GM12865 (cell line): ENCODE measurements around the gene HOXD3.

Experiments used
- DNase-seq: peaks from one replicate; pipeline ENCODE4 v3.0.0; 2010; ENCODE audit warnings: low read depth
- H3K4me3 ChIP-seq: 2 replicates; pipeline ENCODE4 v1.5.1; 2011; ENCODE audit warnings: mild to moderate bottlenecking, low read depth, low read length, control low read depth
- TF ChIP-seq, protein P1 (sequence below): IDR thresholded peaks from 2 replicates; pipeline ENCODE4 v1.5.1; 2011; ENCODE audit warnings: low read length, control low read depth, low read depth, inconsistent platforms; ENCODE audit not compliant: insufficient read depth; ENCODE audit errors: missing control alignments

HOXD3 gene

DNA sequence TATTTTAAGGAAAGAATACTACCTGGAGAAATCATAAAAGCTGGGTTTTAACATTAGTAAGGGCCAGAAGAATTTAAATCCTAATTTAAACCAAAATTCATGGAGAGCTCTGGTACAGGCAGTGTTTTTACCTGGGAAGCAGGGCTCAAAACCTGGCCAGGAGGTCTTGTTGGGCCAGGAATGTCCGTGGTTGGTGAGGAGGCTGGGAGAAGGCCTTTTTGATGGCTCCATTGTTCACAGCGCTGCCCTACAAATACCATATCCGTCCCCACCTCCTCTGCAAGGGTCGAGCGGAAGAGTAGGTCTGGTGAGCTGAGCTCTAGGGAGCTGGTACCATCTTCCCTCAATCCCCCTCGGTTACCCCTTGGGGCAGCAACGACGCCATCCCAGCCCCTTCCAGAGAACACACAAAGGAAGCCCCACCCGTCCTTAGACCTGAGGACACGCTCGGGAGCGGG is 20.5 kb downstream of the HOXD3 start:
- TF ChIP-seq, protein P1, sequence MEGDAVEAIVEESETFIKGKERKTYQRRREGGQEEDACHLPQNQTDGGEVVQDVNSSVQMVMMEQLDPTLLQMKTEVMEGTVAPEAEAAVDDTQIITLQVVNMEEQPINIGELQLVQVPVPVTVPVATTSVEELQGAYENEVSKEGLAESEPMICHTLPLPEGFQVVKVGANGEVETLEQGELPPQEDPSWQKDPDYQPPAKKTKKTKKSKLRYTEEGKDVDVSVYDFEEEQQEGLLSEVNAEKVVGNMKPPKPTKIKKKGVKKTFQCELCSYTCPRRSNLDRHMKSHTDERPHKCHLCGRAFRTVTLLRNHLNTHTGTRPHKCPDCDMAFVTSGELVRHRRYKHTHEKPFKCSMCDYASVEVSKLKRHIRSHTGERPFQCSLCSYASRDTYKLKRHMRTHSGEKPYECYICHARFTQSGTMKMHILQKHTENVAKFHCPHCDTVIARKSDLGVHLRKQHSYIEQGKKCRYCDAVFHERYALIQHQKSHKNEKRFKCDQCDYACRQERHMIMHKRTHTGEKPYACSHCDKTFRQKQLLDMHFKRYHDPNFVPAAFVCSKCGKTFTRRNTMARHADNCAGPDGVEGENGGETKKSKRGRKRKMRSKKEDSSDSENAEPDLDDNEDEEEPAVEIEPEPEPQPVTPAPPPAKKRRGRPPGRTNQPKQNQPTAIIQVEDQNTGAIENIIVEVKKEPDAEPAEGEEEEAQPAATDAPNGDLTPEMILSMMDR, result no peak
- DNase-seq, result no peak
- peak overlapping the region; percentile 52 for H3K4me3 ChIP-seq

DNA sequence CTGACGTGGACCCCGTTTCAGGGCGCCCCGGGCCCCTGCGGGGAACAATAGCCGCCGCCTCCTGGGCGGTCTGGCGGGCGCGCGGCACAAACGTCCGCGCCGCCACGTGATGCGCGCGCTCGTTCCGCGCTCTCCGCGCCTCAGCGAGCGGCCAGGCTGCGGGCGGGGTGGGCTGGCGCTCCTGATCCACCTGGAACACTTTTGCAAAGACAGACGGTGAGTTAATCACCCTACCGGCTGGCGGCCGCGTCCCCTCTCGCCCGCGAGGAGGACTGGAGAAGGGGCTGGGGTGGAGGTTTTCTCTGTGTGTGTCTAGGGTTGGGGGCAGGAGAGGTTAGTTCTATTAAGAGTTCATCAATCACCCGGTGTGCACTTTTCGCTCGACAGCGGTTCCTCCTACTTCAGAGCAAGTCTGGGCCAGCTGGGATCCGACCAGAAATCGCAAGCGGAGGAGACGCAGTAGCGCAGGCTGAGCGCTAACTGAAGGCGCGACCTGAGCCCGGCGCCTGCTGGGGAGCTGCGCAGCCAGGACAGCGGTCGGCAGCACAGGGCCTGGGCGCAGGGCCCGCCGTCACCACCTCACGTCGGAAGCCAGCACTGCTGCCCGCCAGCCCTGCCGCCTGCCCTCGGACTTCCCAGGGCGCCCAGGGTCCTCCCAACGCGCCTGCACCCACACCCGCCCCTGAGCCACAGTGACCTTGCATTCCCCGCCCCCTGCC is 21.1 kb downstream of the HOXD3 start:
- DNase-seq, result peak; percentile 22
- H3K4me3 ChIP-seq, result peak overlapping the region; percentile 52
- TF ChIP-seq, protein P1, result no peak

DNA sequence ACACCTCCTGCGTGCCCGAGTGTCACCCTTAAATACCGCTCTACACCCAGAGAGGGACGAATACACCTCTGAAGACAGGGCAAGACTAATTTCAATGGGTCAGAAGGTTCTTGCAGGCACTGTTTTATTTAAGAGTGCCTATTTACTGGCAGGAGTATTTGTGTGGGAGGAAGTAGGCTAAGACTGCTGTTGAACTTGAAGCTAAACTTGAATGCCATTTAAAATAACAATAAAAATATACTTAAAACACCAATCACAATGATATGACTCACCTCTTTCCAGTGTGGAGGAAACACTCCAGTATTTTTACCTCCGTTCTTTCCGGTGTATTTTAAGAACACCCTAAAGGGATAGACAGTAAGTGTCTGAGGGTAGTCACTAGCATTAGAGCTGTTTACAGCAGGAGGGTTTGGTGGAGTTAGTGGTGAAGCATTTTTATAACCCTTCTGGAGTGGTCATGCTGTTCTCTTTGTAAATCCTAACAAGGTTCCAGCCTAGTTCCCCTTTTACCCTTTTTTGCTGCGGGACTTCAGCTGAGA is 21.7 kb downstream of the HOXD3 start:
- TF ChIP-seq, protein P1, result no peak
- DNase-seq, result no peak
- H3K4me3 ChIP-seq, result peak overlapping the region; percentile 52

DNA sequence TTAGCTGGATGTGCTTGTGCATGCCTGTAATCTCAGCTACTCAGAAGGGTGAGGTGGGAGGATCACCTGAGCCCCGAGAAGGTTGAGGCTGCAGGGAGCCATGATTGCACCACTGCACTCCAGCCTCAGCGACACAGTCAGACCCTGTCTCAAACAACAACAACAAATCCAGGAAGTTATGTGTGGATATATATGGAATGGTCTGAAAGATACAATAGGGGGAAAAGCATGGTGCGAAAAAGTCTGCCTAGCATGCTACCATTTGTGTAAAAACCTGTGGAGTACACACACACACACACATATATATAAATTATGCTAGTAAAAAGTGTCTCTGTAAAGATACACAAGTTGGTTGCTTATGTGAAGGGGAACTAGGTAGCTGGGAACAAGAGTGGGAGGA is 24.4 kb downstream of the HOXD3 start:
- no peak for DNase-seq
- H3K4me3 ChIP-seq, result no peak overlapping the region
- TF ChIP-seq, protein P1, result no peak

DNA sequence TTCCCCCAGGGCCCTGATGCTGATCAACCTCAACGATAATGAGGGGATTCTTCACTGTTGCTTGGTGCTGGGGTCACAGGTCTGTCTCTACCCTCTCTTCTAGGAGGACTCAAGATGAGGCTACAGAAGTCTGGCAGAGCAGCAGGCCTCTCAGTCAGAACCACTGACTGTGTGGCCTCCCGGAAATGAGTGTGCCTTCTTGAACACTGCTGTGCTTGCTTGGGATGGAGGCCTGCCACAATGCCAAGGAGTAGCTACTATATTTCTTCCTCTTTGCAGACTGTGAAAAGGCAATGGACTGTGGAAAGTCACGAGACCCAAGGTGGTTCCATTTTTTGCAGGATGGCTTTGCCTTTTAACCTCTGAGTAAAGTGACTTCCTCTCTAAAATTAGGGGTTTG is 25.6 kb downstream of the HOXD3 start:
- no peak for DNase-seq
- TF ChIP-seq, protein P1, result no peak

DNA sequence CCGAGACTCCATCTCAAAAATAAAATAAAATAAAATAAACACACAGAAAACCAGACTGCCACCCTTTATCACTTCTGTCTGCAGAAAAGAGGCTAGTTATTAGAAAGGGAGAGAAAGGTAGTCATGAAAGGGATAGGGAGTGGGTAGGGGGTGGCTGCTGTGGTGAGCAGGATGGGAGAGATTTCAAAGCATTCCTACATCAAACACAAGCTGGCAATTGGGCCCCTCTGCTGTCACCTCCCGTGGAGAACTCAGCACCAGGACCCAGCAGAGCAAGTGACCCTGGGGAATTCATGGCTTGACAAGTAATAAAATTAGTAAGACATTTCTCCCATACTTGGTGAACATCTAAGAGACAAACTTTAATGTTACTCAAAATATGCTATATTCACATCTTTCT is 27.6 kb downstream of the HOXD3 start:
- TF ChIP-seq, protein P1, result no peak
- no peak overlapping the region for H3K4me3 ChIP-seq
- DNase-seq, result no peak

More for the DNA sequence above, 25.6 kb downstream of the HOXD3 start:
- H3K4me3 ChIP-seq, result no peak overlapping the region
